Ovary (tissue), 9 donors: ENCODE results near the gene EFCC1. TPM values are rescaled to one million over a fixed set of nuclear protein-coding genes. Genes with fewer than 3 reads are reported as not detected.
A peak's percentile ranks its signal among the peaks of the same experiment; 100 is the strongest.

Source experiments
- DNase-seq, 5 donors: peaks; one replicate each; pipeline ENCODE4 v3.0.0-alpha.2; 2019 to 2020
- H3K27ac ChIP-seq, 2 donors: fragments of 200-600 bp; one replicate each; pipeline versions ENCODE4 v1.5.1 to v1.8.0; 2019 to 2022
- H3K27me3 ChIP-seq: fragments of 200-600 bp; one replicate; pipeline ENCODE4 v1.8.0; 2022
- H3K36me3 ChIP-seq: fragments of 200-600 bp; sonication (generic); one replicate; pipeline ENCODE4 v1.5.1; 2019
- H3K4me1 ChIP-seq: one replicate; pipeline ENCODE4 v1.8.1; 2013; ENCODE audit warnings: mild to moderate bottlenecking, moderate library complexity; ENCODE audit not compliant: insufficient read depth
- H3K4me3 ChIP-seq: fragments of 200-600 bp; sonication (generic); one replicate; pipeline ENCODE4 v1.5.1; 2017
- H3K9me3 ChIP-seq, 2 donors: fragments of 200-600 bp in 1 of 2; sonication (generic) in 1 of 2; one replicate each; pipeline versions ENCODE4 v1.5.1 to v1.8.1; 2013 to 2019; ENCODE audit warnings: mild to moderate bottlenecking in 1 of 2, moderate library complexity in 1 of 2
- CTCF ChIP-seq, 3 donors: fragments of 450-650 bp in 2 of 3; fragments of 200-600 bp in 1 of 3; IDR thresholded peaks; one replicate each; pipeline versions ENCODE4 v1.5.1 to v1.8.0; 2016 to 2022; ENCODE audit warnings: antibody characterized with exemption in 3 of 3, mild to moderate bottlenecking in 1 of 3
- EP300 ChIP-seq: sonication (generic); formaldehyde crosslinking; IDR thresholded peaks from one replicate; pipeline ENCODE4 v1.6.1; 2017; ENCODE audit warnings: antibody characterized with exemption
- POLR2A ChIP-seq: fragments of 450-650 bp; IDR thresholded peaks from one replicate; pipeline ENCODE4 v1.6.1; 2017; ENCODE audit warnings: antibody characterized with exemption, mild to moderate bottlenecking, moderate library complexity
- WGBS, 3 donors: extraction: QIAGEN DNeasy Blood & Tissue Kit in 1 of 3; methylation state at CpG; one replicate each; pipeline versions ENCODE4 v1.1.5 to v1.1.7; 2013 to 2017; 5-methylcytosine and 5-hydroxymethylcytosine counted together
- intact Hi-C, 4 donors: fragments of 100-400 bp; cut with DNase I; formaldehyde crosslinking; loops; one replicate each; pipeline versions ENCODE4 v1.11.0 to v1.15.1; 2022 to 2023
- polyA plus RNA-seq, 2 donors: library from polyadenylated mRNA; stranded (reverse); fragments of 200-250 nt in 1 of 2; fragments of 350-450 nt in 1 of 2; fragmentation: Illumina TruSeq in 1 of 2; extraction: RNeasy Lipid Tissue Mini Kit (QIAGEN cat#74804) in 1 of 2; gene quantifications; one replicate each; pipeline ENCODE4 v1.2.3, GENCODE V29; 2013 to 2014
- total RNA-seq, 7 donors: library from RNA; depleted of rRNA in 2 of 7; stranded (reverse); fragments of >200 nt in 2 of 7; fragmentation: NEBNext Ultra II Directional in 3 of 7; extraction: Animal tissue kit (Norgen Biotek cat#: 25700) in 3 of 7; gene quantifications; one replicate each; pipeline versions ENCODE4 v1.1.0 to v1.2.4, GENCODE V29; 2016 to 2023
- donor health status: DM: no; HTN: no; CAD: no; lungs with moderate emphysema.
- donor health status: DM: no; HTN: no; CAD: no.
- donor health status: Bipolar disorder and iron deficiency.
- donor health status: DM: yes; HTN: yes; CAD: no.
- donor health status: DM: no; HTN: no; CAD: no.
- donor health status: DM: yes; HTN: yes; CAD: no.

EFCC1 gene
- total and polyA plus RNA-seq, 9 donors: 3.7 to 15.5 (median 7.8) TPM

GRCh38 chr3:128993461-128994172 lies 7.5 kb upstream of the EFCC1 start, which contains the start of gene CFAP92:
Gene CFAP92 (minus strand): TSS chr3:128994076. CDS start chr3:128993304, 772 bp downstream.
- peak; percentile 88 to 94 (median 92) for DNase-seq
- Histone ChIP-seq H3K9me3 (no peaks in the 10 kb centered on the region), H3K4me1 (peaks cover 7% of the 10 kb centered on the region), H3K4me3 (peak within 1 kb of the TSS; percentile 43), H3K27ac (no peak within 1 kb of the TSS), H3K36me3 (no peaks in the 10 kb centered on the region), H3K27me3 (no peaks in the 10 kb centered on the region)
- intact Hi-C loops: loop anchor here in 1 of 4 donors (10.0 kb wide), 1 partner anchor 251 kb away; the partner anchor contains the start of gene COPG1
- 11 to 14% (median 11%) methylated on average over 52 to 57 of the region's 57 CpGs for WGBS, 3 donors
- no peak for TF ChIP-seq EP300

DNA sequence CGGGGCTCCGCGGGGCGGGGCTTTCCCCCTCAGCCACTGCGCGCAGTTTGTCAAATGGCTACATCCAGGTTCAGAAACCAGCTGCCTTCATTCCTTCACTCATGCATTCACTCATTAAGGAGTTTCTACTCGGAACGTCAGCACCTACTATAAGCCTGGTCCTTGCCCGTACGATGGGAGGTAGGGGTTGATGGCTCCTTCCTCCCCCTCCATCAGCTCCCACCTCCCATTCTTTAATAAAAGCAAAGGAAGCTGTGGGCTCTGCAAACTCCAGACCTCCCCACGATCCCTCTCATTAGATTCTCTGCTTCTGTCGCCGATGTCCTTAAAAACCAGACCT lies 7.0 kb upstream of the EFCC1 start:
- H3K27me3 ChIP-seq: no peaks in the 10 kb centered on the region
- peak overlapping the region; percentile 43 for H3K4me3 ChIP-seq
- intact Hi-C loops: loop anchor here in 1 of 4 donors (10.0 kb wide), 1 partner anchor 251 kb away; the partner anchor contains the start of gene COPG1
- no peak for TF ChIP-seq POLR2A
- DNase-seq: no peak
- H3K27ac ChIP-seq: no peak overlapping the region
- no peaks in the 10 kb centered on the region for H3K36me3 ChIP-seq
- no peaks in the 10 kb centered on the region for H3K9me3 ChIP-seq
- peaks cover 7% of the 10 kb centered on the region for H3K4me1 ChIP-seq
- WGBS, 3 donors: 2% methylated on average over 13 of the region's 13 CpGs

DNA sequence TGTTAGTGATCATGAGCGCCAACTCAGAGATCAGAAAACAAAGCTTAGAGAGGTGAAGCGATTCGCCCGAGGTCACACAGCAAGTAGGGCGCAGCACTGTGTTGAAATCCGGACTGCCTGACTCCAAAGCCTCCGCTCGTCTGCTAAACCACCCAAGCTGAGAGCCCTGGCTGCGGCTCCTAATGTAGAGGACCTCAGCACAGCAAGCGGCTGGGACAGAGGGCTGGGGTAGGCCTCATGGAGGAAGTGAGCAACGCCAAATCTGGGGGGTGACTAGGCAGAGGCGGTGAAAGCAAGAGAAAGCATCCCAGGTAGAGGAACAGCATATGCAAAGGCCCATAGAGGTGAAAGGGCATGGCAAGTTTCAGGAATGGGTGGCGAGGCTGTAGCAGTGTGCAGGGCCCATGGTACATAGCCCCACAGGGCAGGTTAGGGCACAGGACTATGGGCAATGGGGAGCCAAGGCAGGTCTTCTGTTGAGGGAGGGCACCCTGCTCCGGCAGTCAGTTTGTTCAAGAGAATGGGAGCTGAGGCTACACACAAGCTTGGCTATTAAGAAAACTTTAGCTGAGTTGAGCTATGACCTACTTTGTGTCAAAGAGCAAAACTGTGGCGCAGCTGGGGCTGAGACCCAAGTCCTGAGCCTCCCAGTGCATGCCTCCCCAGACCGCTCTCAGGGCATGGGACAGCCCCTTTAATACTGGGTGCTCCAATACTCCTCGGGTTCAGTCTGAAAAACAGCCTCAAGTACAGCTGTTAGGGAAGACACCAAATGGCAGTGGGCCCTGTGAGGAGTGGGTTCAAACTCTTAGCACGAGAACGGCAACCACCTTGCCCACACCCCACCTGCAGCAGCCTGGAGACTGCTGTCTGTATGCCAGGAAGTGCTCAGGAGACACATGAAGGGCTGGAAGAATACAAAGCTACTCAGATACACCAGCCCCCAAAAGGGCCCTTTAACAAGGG lies 6.2 kb upstream of the EFCC1 start:
- Histone ChIP-seq H3K36me3 (no peaks in the 10 kb centered on the region), H3K4me3 (no peak overlapping the region), H3K27ac (no peak overlapping the region), H3K27me3 (no peaks in the 10 kb centered on the region), H3K4me1 (peaks cover 7% of the 10 kb centered on the region), H3K9me3 (no peaks in the 10 kb centered on the region)
- intact Hi-C loops: loop anchor here in 1 of 4 donors (10.0 kb wide), 1 partner anchor 250 kb away; the partner anchor contains the start of gene COPG1
- DNase-seq: peak in 1 of 5 donors; percentile 24
- 74 to 82% (median 77%) methylated on average over 19 of the region's 19 CpGs for WGBS, 3 donors
- TF ChIP-seq CTCF (IDR thresholded peaks at IDR 0.05): no peak
- no peak for TF ChIP-seq EP300
- no peak for TF ChIP-seq POLR2A

DNA sequence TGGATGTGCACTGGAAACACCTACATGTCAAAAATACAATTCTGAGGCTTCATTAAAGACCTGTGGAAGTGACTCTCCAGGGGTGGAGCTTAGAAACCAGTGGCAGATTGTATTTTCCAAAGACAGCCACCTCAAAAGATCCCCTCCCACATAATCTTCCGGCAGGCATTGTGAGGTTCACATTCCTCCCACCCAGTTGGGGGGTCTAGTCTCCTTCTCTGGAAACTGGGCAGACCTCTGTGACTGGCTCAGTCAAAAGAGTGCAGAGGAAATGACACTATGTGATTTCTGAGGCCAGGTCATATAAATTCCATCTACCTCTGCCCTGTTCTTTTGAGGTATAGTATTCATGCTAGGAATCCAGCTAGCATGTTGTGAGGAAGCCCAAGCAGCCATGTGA lies 5.4 kb upstream of the EFCC1 start:
- Histone ChIP-seq H3K36me3 (no peaks in the 10 kb centered on the region), H3K27me3 (no peaks in the 10 kb centered on the region), H3K27ac (no peak overlapping the region), H3K4me1 (peaks cover 9% of the 10 kb centered on the region), H3K4me3 (no peak overlapping the region), H3K9me3 (no peaks in the 10 kb centered on the region)
- TF ChIP-seq EP300 (no peak), POLR2A (no peak)
- DNase-seq: no peak
- intact Hi-C loops: loop anchor here in 1 of 4 donors (10.0 kb wide), 1 partner anchor 249 kb away; the partner anchor contains the start of gene COPG1
- WGBS, 3 donors: 95 to 100% (median 97%) methylated on average over 1 of the region's 1 CpG

GRCh38 chr3:128996200-128996599 lies 4.9 kb upstream of the EFCC1 start:
- intact Hi-C loops: loop anchor here in 1 of 4 donors (10.0 kb wide), 1 partner anchor 249 kb away; the partner anchor contains the start of gene COPG1
- Histone ChIP-seq H3K4me3 (no peak overlapping the region), H3K36me3 (no peaks in the 10 kb centered on the region), H3K9me3 (no peaks in the 10 kb centered on the region), H3K27me3 (no peaks in the 10 kb centered on the region), H3K27ac (no peak overlapping the region), H3K4me1 (peaks cover 12% of the 10 kb centered on the region)
- 72 to 92% (median 90%) methylated on average over 1 of the region's 1 CpG for WGBS, 3 donors
- no peak for DNase-seq
- TF ChIP-seq POLR2A (no peak), EP300 (no peak), CTCF (IDR thresholded peaks at IDR 0.05) (no peak)
